B cell (primary cell): Measurements from ENCODE around the gene MDGA2.

ENCODE experiments used
- EZH2 ChIP-seq: IDR thresholded peaks from 2 replicates; pipeline ENCODE4 v1.6.1; 2012; ENCODE audit warnings: borderline replicate concordance, low read depth, mild to moderate bottlenecking, moderate library complexity, low read length; ENCODE audit not compliant: insufficient read depth, poor library complexity, severe bottlenecking
- TF ChIP-seq, protein P1 (sequence below): fragments of 200-600 bp; IDR thresholded peaks from one replicate; pipeline ENCODE4 v1.8.0; 2022; ENCODE audit warnings: antibody characterized with exemption, mild to moderate bottlenecking

DNA sequence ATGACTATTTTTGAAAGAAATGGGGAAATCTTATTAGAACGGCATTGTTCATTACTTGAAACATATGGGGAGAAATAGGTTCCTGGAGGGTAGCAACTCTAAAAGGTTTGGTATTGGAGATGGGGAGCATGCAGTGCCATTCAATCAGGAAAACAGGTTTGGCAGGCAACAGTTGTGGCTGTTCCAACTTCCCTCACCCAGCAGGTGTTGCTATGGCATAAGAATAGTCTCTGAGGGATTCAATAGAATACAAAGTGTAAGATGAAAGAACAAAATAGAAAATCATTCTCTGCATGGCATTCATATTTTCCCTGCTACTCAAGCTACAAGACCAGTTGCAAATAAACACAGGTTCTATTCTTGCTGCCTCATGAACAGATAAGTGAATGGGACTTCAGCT, 630.6 kb downstream of the MDGA2 start:
- TF ChIP-seq, protein P1, sequence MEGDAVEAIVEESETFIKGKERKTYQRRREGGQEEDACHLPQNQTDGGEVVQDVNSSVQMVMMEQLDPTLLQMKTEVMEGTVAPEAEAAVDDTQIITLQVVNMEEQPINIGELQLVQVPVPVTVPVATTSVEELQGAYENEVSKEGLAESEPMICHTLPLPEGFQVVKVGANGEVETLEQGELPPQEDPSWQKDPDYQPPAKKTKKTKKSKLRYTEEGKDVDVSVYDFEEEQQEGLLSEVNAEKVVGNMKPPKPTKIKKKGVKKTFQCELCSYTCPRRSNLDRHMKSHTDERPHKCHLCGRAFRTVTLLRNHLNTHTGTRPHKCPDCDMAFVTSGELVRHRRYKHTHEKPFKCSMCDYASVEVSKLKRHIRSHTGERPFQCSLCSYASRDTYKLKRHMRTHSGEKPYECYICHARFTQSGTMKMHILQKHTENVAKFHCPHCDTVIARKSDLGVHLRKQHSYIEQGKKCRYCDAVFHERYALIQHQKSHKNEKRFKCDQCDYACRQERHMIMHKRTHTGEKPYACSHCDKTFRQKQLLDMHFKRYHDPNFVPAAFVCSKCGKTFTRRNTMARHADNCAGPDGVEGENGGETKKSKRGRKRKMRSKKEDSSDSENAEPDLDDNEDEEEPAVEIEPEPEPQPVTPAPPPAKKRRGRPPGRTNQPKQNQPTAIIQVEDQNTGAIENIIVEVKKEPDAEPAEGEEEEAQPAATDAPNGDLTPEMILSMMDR: no peak
- TF ChIP-seq EZH2: no peak
